K562 (cell line): ENCODE results near the gene MEF2B. TPM values are rescaled to one million over a fixed set of nuclear protein-coding genes. Genes with fewer than 3 reads are reported as not detected.

ENCODE experiments used
- CREM ChIP-seq: IDR thresholded peaks from 2 replicates; pipeline ENCODE4 v1.6.1; 2014; ENCODE audit warnings: antibody characterized with exemption, low read depth
- DMBX1 ChIP-seq: fragments of 250-450 bp; sonication (Bioruptor Pico); IDR thresholded peaks from 2 replicates; pipeline ENCODE4 v1.8.0; 2022; ENCODE audit warnings: inconsistent platforms, mild to moderate bottlenecking, moderate library complexity, borderline replicate concordance
- ID3 ChIP-seq, 2 experiments: fragments of 250-450 bp in 1 of 2; fragments of 450-650 bp in 1 of 2; sonication (Bioruptor Pico) in 1 of 2; IDR thresholded peaks; 2 replicates each; pipeline versions ENCODE4 v1.6.1 to v1.8.0; 2016 to 2021; ENCODE audit warnings: mild to moderate bottlenecking in 2 of 2, moderate library complexity in 2 of 2, missing compliant biosample characterization in 1 of 2, missing genetic modification characterization in 1 of 2
- IRF1 ChIP-seq: sonication (generic); formaldehyde crosslinking; IDR thresholded peaks from 2 replicates; pipeline ENCODE4 v1.8.0; 2022; ENCODE audit warnings: missing genetic modification reagents, mild to moderate bottlenecking, borderline replicate concordance
- SETDB1 ChIP-seq: IDR thresholded peaks from one replicate; pipeline ENCODE4 v1.6.1; 2012; ENCODE audit warnings: low read length, control low read depth, inconsistent platforms
- SMARCA5 ChIP-seq: fragments of 450-650 bp; IDR thresholded peaks from 2 replicates; pipeline ENCODE4 v1.6.1; 2016
- SMC3 ChIP-seq: conservative IDR thresholded peaks from 2 replicates; pipeline ENCODE4 v1.6.1; 2011; ENCODE audit warnings: low read depth, low read length, improper control_type of control experiment; ENCODE audit not compliant: insufficient read depth
- SNRNP70 ChIP-seq: fragments of 200-400 bp; formaldehyde crosslinking; optimal IDR thresholded peaks from 2 replicates; pipeline ENCODE3; 2017; ENCODE audit warnings: low read depth, low read length
- SPI1 ChIP-seq: IDR thresholded peaks from 2 replicates; pipeline ENCODE4 v1.6.1; 2011; ENCODE audit warnings: low read depth, low read length, control low read depth, borderline replicate concordance
- TAF7 ChIP-seq: fragments of 450-650 bp; IDR thresholded peaks from 2 replicates; pipeline ENCODE4 v1.6.1; 2016; ENCODE audit warnings: missing genetic modification characterization, missing compliant biosample characterization
- TCF3 ChIP-seq: sonication (generic); formaldehyde crosslinking; IDR thresholded peaks from 2 replicates; pipeline ENCODE4 v1.4.0; 2020; ENCODE audit warnings: mild to moderate bottlenecking, missing genetic modification reagents
- THRA ChIP-seq: fragments of 450-650 bp; IDR thresholded peaks from 2 replicates; pipeline ENCODE4 v1.6.1; 2017; ENCODE audit warnings: mild to moderate bottlenecking, moderate library complexity
- ZBTB12 ChIP-seq: fragments of 250-450 bp; sonication (Bioruptor Pico); IDR thresholded peaks from 2 replicates; pipeline ENCODE4 v1.4.0; 2020
- ZHX1 ChIP-seq: fragments of 150-350 bp; conservative IDR thresholded peaks from 2 replicates; pipeline ENCODE4 v1.6.1; 2014; ENCODE audit warnings: low read length
- ZNF274 ChIP-seq: IDR thresholded peaks from 2 replicates; pipeline ENCODE4 v1.6.1; 2011; ENCODE audit warnings: low read depth, mild to moderate bottlenecking, low read length, moderate library complexity, borderline replicate concordance
- ZNF511 ChIP-seq: sonication (generic); formaldehyde crosslinking; IDR thresholded peaks from 2 replicates; pipeline ENCODE4 v1.8.0; 2022; ENCODE audit warnings: mild to moderate bottlenecking, missing genetic modification reagents
- ZNF57 ChIP-seq: fragments of 450-650 bp; formaldehyde crosslinking; IDR thresholded peaks from 2 replicates; pipeline ENCODE4 v1.4.0; 2020; ENCODE audit warnings: mild to moderate bottlenecking, moderate library complexity
- polyA plus RNA-seq, 8 experiments: library from polyadenylated mRNA; depleted of rRNA in 4 of 8; stranded (reverse) in 5 of 8; unstranded in 3 of 8; fragments of >200 nt; fragmentation: Nextera tagmentation in 2 of 8; fragmentation: Illumina TruSeq in 1 of 8; extraction: Ambion mirVana in 2 of 8; extraction: Trizol in 1 of 8; gene quantifications; 2 replicates each; pipeline versions ENCODE4 v1.2.1 to v1.2.3, GENCODE V29; 2011 to 2014; ENCODE audit warnings: inconsistent platforms in 1 of 8, missing spikeins in 1 of 8
- total RNA-seq, 7 experiments: library from RNA; depleted of rRNA in 6 of 7; stranded (reverse); fragments of >200 nt in 6 of 7; fragmentation: Illumina TruSeq in 2 of 7; extraction: Trizol in 2 of 7; gene quantifications; 2 replicates each; pipeline versions ENCODE4 v1.2.1 to v1.2.3, GENCODE V29; 2011 to 2021; ENCODE audit warnings: low replicate concordance in 1 of 7

Gene MEF2B
- total and polyA plus RNA-seq, 9 of the 15 experiments (the other 6 are each of a cell fraction or from before 2014, with no cell fraction given) = 0.14 to 1.9 (median 0.71) TPM; not detected in 3

GRCh38 chr19:19185853-19186740 is 16.0 kb upstream of the MEF2B start (continued):
- no peak for TF ChIP-seq DMBX1 (CRISPR knock-in tag)
- peak; percentile 75; the same call in 1 of the 2 replicates for TF ChIP-seq SMARCA5
- TF ChIP-seq ID3 (CRISPR knock-in tag; IDR thresholded peaks at IDR 0.05) = no peak
- TF ChIP-seq ID3 (tag; IDR thresholded peaks at IDR 0.05) = no peak
- 0 out of 2 replicates have a peak, but pooled peaks have one; percentile 4 for TF ChIP-seq SPI1
- no peak for TF ChIP-seq SETDB1
- no peak for TF ChIP-seq THRA
- no peak for TF ChIP-seq IRF1
- no peak for TF ChIP-seq ZNF274
- TF ChIP-seq SMC3 = peak; percentile 49
- TF ChIP-seq SNRNP70 = no peak
- TF ChIP-seq CREM = 0 out of 2 replicates have a peak, but pooled peaks have one; percentile 17
- no peak for TF ChIP-seq ZNF511 (CRISPR knock-in tag)
- TF ChIP-seq ZBTB12 = no peak
- TF ChIP-seq ZNF57 (CRISPR knock-in tag) = no peak
- TF ChIP-seq TAF7 (tag) = no peak
- no peak for TF ChIP-seq ZHX1
- no peak for TF ChIP-seq TCF3 (CRISPR knock-in tag)
